Measurements from ENCODE around the gene TRAPPC5. TPM values are rescaled to one million over a fixed set of nuclear protein-coding genes. Genes with fewer than 3 reads are reported as not detected.
A peak's percentile ranks its signal among the peaks of the same experiment; 100 is the strongest.

Gene TRAPPC5
- total RNA-seq, 1 experiment from 2014 or later, result 77.4 TPM

DNA sequence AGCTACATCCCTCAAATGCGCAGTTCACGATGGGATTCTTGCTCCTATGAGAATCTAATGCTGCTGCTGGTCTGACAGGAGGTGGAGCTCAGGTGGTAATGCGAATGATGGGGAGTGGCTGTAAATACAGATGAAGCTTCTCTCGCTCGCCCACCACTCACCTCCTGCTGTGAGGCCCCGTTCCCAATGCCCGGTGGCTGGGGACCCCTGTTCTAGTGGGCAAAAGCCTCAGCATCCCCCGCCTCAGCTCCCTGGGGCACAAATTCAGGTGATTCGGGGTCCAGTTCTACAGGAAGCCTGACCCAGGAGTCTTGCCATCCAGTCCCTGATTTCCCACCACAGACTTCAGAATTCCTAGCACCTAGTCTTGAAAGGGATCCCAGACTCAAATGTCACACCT is 8.1 kb upstream of the TRAPPC5 start:
- peaks cover 88% of the 10 kb centered on the region for H3K27me3 Mint-ChIP-seq (ENCODE audit: low read depth)
- Histone ChIP-seq H2BK20ac (ENCODE audit: low read depth, low read length, poor library complexity, severe bottlenecking) (no peak overlapping the region), H2BK5ac (ENCODE audit: insufficient read length, low read length) (no peak overlapping the region), H2AK5ac (ENCODE audit: insufficient read length, low read length) (no peak overlapping the region), H3K79me1 (ENCODE audit: insufficient read depth, low read depth, low read length, poor library complexity, severe bottlenecking) (no peaks in the 10 kb centered on the region), H3K27me3 (ENCODE audit: insufficient read depth, low read length) (peaks cover 2% of the 10 kb centered on the region; the same call in 1 of the 2 replicates), H2AFZ (ENCODE audit: low read length) (no peak overlapping the region), H4K5ac (ENCODE audit: insufficient read length, low read depth, low read length) (no peak overlapping the region), H3K4me2 (ENCODE audit: insufficient read depth, insufficient read length, low read length) (no peak overlapping the region), H4K91ac (ENCODE audit: insufficient read length, low read depth, low read length) (no peak overlapping the region), H3K56ac (ENCODE audit: insufficient read length, low read depth, low read length) (no peak overlapping the region), H3K9ac (ENCODE audit: extremely low read depth, insufficient read length, low read length) (no peak overlapping the region), H3K23me2 (ENCODE audit: insufficient read length, low read depth, low read length, poor library complexity, severe bottlenecking) (peaks cover 6% of the 10 kb centered on the region), H3K4ac (ENCODE audit: low read depth, low read length) (no peak overlapping the region), H4K8ac (replicated peaks; ENCODE audit: insufficient read length, low read depth, low read length) (no peak overlapping the region), H2BK120ac (ENCODE audit: low read depth, low read length, poor library complexity, severe bottlenecking) (no peak overlapping the region), H3K4me1 (ENCODE audit: insufficient read depth, low read length) (no peaks in the 10 kb centered on the region), H4K20me1 (ENCODE audit: control insufficient read depth, insufficient read depth, insufficient read length) (no peaks in the 10 kb centered on the region), H3K27ac (ENCODE audit: insufficient read length, low read depth, low read length) (no peak overlapping the region), H3K9me3 (ENCODE audit: control insufficient read depth, low read depth, low read length) (no peaks in the 10 kb centered on the region), H3K18ac (ENCODE audit: insufficient read length, low read depth, low read length) (no peak overlapping the region), H3K79me2 (ENCODE audit: insufficient read depth, low read length) (no peaks in the 10 kb centered on the region), H3K23ac (ENCODE audit: insufficient read length, low read depth, low read length) (no peak overlapping the region), H2BK15ac (ENCODE audit: low read depth, low read length) (no peak overlapping the region), H2BK12ac (ENCODE audit: insufficient read length, low read depth, low read length) (no peak overlapping the region), H3T11ph (ENCODE audit: low read length) (no peak overlapping the region), H3K14ac (ENCODE audit: insufficient read depth, low read length) (no peak overlapping the region)
- TF ChIP-seq CTCF (conservative IDR thresholded peaks at IDR 0.05), result no peak
- H3K27ac Mint-ChIP-seq, result no peak overlapping the region
- no peaks in the 10 kb centered on the region for H3K36me3 Mint-ChIP-seq (ENCODE audit: insufficient read depth in 1 of 3, low read depth in 3 of 3)
- WGBS (ENCODE audit: extremely low coverage, insufficient read length, low lambda C conversion rate), result no CpG with 5 or more reads among the region's 9 CpGs
- H3K9me3 Mint-ChIP-seq, result peaks cover 0 to 4% of the 10 kb centered on the region in 2 experiments; a peak in 2 of 5 replicates
- no peak for DNase-seq
- peaks cover 4 to 15% of the 10 kb centered on the region in 2 experiments; a peak in 3 of 4 replicates for H3K4me1 Mint-ChIP-seq
- H3K4me3 Mint-ChIP-seq, result peak overlapping the region in 1 of 2 experiments; percentile 60; a peak in 2 of 5 replicates

All from H9 (cell line).